Gastroesophageal sphincter (tissue), 4 donors: ENCODE data around the gene BBOF1. TPM values are rescaled to one million over a fixed set of nuclear protein-coding genes. Genes with fewer than 3 reads are reported as not detected.

ENCODE experiments used
- ATAC-seq: fragments of 150-250 bp; one replicate; pipeline ENCODE4 v1.9.1; 2016; ENCODE audit warnings: mild to moderate bottlenecking, moderate library complexity
- H3K27ac ChIP-seq, 4 donors: fragments of 200-600 bp; sonication (generic) in 3 of 4; 1 replicate in 3 of 4; 2 replicates in 1 of 4; pipeline ENCODE4 v1.5.1; 2016 to 2019
- H3K27me3 ChIP-seq: fragments of 200-600 bp; sonication (generic); one replicate; pipeline ENCODE4 v1.5.1; 2019
- H3K36me3 ChIP-seq, 2 donors: fragments of 200-600 bp; sonication (generic); one replicate each; pipeline ENCODE4 v1.5.1; 2019; ENCODE audit warnings: control low read depth in 1 of 2
- H3K4me1 ChIP-seq, 3 donors: fragments of 200-600 bp; sonication (generic); 1 replicate in 2 of 3; 2 replicates in 1 of 3; pipeline ENCODE4 v1.5.1; 2016 to 2019; ENCODE audit warnings: control low read depth in 2 of 3
- H3K4me3 ChIP-seq, 2 donors: fragments of 200-600 bp; sonication (generic); one replicate each; pipeline ENCODE4 v1.5.1; 2019; ENCODE audit warnings: mild to moderate bottlenecking in 1 of 2, moderate library complexity in 1 of 2
- H3K9me3 ChIP-seq, 3 donors: fragments of 200-600 bp; sonication (generic); one replicate each; pipeline ENCODE4 v1.5.1; 2017 to 2019; ENCODE audit warnings: control low read depth in 2 of 3
- EP300 ChIP-seq: sonication (generic); formaldehyde crosslinking; IDR thresholded peaks from one replicate; pipeline ENCODE4 v1.6.1; 2017; ENCODE audit warnings: antibody characterized with exemption, mild to moderate bottlenecking
- POLR2A ChIP-seq, 2 donors: fragments of 450-650 bp; IDR thresholded peaks; one replicate each; pipeline ENCODE4 v1.6.1; 2017; ENCODE audit warnings: antibody characterized with exemption in 2 of 2, mild to moderate bottlenecking in 2 of 2, moderate library complexity in 1 of 2
- POLR2AphosphoS5 ChIP-seq: sonication (generic); formaldehyde crosslinking; IDR thresholded peaks from one replicate; pipeline ENCODE4 v1.6.1; 2017; ENCODE audit warnings: antibody characterized with exemption
- WGBS, 2 donors: methylation state at CpG; one replicate each; pipeline ENCODE4 v1.1.5; 2018; ENCODE audit warnings: low coverage in 1 of 2; 5-methylcytosine and 5-hydroxymethylcytosine counted together
- total RNA-seq, 4 donors: library from RNA; depleted of rRNA; stranded (reverse); fragments of >200 nt; gene quantifications; one replicate each; pipeline ENCODE4 v1.1.0, GENCODE V29; 2016
- TF ChIP-seq, protein P1 (sequence below), 4 experiments: fragments of 200-600 bp in 2 of 4; fragments of 450-650 bp in 2 of 4; sonication (generic) in 1 of 4; IDR thresholded peaks; one replicate each; pipeline ENCODE4 v1.5.1; 2017 to 2019; ENCODE audit warnings: antibody characterized with exemption in 4 of 4, mild to moderate bottlenecking in 2 of 4, moderate library complexity in 2 of 4

The BBOF1 gene
- total RNA-seq, 4 donors from 2014 or later = 7.3 to 12.4 (median 10.5) TPM

DNA sequence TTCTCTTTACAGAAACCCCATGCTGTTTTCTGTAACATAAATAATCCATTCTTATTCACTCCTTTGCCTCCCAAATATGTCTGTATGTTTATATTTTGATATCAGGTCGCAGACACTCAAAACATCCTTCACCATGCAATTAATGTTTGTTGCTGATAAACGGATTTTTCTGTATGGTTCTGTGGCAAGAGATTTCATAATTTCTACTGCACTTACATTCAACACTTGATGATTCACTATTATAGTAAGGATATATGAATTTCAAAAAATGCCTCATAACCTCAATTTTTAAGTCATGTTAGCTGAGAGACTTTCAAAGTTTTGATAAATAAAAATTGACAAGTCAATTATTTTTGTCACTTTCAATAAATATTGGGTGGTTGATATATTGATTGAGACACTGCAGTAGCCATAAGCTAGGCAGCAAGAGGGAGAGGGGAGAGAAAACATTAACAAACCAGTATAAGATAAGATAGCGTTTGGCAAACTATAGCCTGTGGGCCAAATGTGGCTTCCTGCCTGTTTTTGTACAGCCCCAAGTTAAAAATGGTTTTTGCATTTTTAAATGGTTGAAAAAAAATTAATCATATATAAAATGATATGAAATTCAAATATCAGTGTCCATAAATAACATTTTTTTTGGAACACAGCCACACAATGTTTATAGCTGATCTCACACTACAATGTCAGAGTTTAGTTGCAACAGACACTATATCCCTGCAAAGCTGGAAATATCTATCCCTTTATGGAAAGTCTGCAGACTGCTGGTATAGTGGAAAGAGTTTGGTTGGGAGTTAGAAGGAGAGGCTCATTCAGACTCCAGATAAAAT is 46.8 kb downstream of the BBOF1 start:
- no peak for TF ChIP-seq POLR2A (IDR thresholded peaks at IDR 0.05)
- TF ChIP-seq, protein P1, sequence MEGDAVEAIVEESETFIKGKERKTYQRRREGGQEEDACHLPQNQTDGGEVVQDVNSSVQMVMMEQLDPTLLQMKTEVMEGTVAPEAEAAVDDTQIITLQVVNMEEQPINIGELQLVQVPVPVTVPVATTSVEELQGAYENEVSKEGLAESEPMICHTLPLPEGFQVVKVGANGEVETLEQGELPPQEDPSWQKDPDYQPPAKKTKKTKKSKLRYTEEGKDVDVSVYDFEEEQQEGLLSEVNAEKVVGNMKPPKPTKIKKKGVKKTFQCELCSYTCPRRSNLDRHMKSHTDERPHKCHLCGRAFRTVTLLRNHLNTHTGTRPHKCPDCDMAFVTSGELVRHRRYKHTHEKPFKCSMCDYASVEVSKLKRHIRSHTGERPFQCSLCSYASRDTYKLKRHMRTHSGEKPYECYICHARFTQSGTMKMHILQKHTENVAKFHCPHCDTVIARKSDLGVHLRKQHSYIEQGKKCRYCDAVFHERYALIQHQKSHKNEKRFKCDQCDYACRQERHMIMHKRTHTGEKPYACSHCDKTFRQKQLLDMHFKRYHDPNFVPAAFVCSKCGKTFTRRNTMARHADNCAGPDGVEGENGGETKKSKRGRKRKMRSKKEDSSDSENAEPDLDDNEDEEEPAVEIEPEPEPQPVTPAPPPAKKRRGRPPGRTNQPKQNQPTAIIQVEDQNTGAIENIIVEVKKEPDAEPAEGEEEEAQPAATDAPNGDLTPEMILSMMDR (IDR thresholded peaks at IDR 0.05) = no peak
- H3K4me3 ChIP-seq = no peak overlapping the region
- 69% methylated on average over 3 of the region's 3 CpGs for WGBS, 2 donors
- H3K27me3 ChIP-seq = no peaks in the 10 kb centered on the region
- H3K4me1 ChIP-seq = no peaks in the 10 kb centered on the region
- ATAC-seq = no peak
- no peak overlapping the region for H3K27ac ChIP-seq
- H3K36me3 ChIP-seq = peaks cover 0 to 100% of the 10 kb centered on the region in 2 donors
- peaks cover 0 to 2% (median 0%) of the 10 kb centered on the region in 3 donors for H3K9me3 ChIP-seq

DNA sequence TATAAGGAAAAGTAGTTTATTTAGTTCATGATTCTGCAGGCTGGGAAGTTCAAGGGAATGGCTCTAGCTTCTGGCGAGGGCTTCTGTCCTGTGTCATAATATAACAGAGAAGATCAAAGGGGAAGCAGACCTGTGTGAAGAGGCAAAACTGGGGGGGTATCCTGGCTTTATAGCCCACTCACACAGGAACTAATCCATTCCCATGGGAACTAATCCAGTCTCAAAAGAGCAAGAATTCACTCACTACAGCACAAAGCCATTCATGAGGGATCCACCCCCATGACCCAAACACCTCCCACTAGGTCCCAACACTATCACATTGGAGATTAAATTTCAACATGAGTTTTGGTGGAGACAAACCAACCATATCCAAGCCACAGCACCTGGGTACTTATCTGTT is 58.3 kb downstream of the BBOF1 start:
- Histone ChIP-seq H3K9me3 (no peaks in the 10 kb centered on the region), H3K27me3 (no peaks in the 10 kb centered on the region), H3K4me3 (no peak overlapping the region), H3K4me1 (peaks cover 0 to 12% (median 0%) of the 10 kb centered on the region in 3 donors), H3K27ac (no peak overlapping the region), H3K36me3 (peaks cover 0 to 31% of the 10 kb centered on the region in 2 donors)
- TF ChIP-seq, protein P1 (IDR thresholded peaks at IDR 0.05) = no peak
- no peak for TF ChIP-seq POLR2AphosphoS5
- TF ChIP-seq POLR2A (IDR thresholded peaks at IDR 0.05) = no peak
- TF ChIP-seq EP300 = no peak
- 100% methylated on average over 1 of the region's 1 CpG; no CpG with 5 or more reads in 1 of the 2 donors for WGBS, 2 donors
- ATAC-seq = no peak

DNA sequence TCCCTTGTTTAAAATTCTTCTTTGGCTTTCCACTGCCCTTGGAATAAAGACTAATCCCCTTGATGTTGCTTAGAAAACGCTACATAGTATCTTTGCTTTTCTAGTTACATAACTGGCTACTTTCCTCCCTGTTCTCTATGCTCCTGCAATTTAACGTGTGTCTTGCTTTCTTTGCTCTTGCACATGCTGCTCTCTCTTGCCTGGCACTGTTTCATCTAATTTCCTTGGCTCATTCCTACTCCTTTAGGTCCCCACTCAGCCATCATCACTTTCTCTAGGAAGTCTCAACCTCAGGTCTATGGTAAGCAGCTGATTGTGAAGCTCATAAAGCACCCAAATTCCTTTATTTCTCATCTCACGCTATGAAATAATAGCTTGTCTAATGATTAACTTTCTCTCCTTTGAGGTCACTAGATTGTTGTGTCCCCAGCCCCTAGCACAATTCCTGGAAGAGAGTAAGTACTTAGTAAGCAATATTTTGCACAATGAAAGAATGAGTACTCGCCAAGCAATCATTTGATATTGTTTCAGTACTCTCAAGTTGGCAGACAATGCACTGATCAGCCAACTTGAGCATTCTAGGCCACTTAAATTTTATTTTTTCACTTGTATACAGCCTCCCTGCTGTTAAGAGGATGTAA is 61.8 kb downstream of the BBOF1 start:
- Histone ChIP-seq H3K4me3 (no peak overlapping the region), H3K36me3 (peaks cover 0 to 9% of the 10 kb centered on the region in 2 donors), H3K27ac (no peak overlapping the region), H3K9me3 (no peaks in the 10 kb centered on the region), H3K4me1 (peaks cover 0 to 34% (median 7%) of the 10 kb centered on the region in 3 donors), H3K27me3 (no peaks in the 10 kb centered on the region)
- TF ChIP-seq, protein P1 (IDR thresholded peaks at IDR 0.05) = no peak
- TF ChIP-seq POLR2AphosphoS5 (no peak), POLR2A (IDR thresholded peaks at IDR 0.05) (no peak), EP300 (no peak)
- ATAC-seq = no peak
- 62 to 74% methylated on average over 4 of the region's 4 CpGs for WGBS, 2 donors

DNA sequence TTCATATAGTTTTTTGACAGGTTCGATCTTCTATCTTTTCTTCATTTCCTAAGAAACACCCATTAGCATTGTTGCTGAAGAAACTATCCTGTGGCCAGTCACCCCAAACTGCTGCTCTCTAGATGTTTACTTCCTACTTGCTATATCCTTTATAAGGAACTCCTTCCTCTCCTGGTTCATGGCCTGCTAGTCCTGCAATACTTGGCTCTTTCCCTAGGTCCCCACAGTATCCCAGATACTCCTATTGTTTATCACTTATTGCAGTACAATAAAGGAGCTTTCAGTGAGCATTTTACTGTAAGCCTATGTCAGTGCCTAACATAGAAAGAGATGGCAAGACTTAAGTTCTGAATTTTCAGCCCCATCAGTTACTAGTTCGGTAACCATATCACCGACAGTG is 62.3 kb downstream of the BBOF1 start:
- H3K4me3 ChIP-seq = no peak overlapping the region
- H3K9me3 ChIP-seq = no peaks in the 10 kb centered on the region

More for the DNA sequence above, 62.3 kb downstream of the BBOF1 start:
- peaks cover 0 to 39% (median 7%) of the 10 kb centered on the region in 3 donors for H3K4me1 ChIP-seq
- peaks cover 0 to 9% of the 10 kb centered on the region in 2 donors for H3K36me3 ChIP-seq
- ATAC-seq = no peak
- TF ChIP-seq, protein P1 (IDR thresholded peaks at IDR 0.05) = no peak
- no peak for TF ChIP-seq POLR2AphosphoS5
- TF ChIP-seq EP300 = no peak
- TF ChIP-seq POLR2A (IDR thresholded peaks at IDR 0.05) = no peak
- H3K27me3 ChIP-seq = no peaks in the 10 kb centered on the region
- no peak overlapping the region for H3K27ac ChIP-seq
- 85 to 86% methylated on average over 1 to 2 of the region's 3 CpGs for WGBS, 2 donors
